LNCAP (cell line): ENCODE measurements around the gene RBM39.

ENCODE experiments used
- CTCF ChIP-seq: fragments of 450-650 bp; IDR thresholded peaks from 2 replicates; pipeline ENCODE4 v1.5.1; 2017; ENCODE audit warnings: mild to moderate bottlenecking

RBM39 gene

DNA sequence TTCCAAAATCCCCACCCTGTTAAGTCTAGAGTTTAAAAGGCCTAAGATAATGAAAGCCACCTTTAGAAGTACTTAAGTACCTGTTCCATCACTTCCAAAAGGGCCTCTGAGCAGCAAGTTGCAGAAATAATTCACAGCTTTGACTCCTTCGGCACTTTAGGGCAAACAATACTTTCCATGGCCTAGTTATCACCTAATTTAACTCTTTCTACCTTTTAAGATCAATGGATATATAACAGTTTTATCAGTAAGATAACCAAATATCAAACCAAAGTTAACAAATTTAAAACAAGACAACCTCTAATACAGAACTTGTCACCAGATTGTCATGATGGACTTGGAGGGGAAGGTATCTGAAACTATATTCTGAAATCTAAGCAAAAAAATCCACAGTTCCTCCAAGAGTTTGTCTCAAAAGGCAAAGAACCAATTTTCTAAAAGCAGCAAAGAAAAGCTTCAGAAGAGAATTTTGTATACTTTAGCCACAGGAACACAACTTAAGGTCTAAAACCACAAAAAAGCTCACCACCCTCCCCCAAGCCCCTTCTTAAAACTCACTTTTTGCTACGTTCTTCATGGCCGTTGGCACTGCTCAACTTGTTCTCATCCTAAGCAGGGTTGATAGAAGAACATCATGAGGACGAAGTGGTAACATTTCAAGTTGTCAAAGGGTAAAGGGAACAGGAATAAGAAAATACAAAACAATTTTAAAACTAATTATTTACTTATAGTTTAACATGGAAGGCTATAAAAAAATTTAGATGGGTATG lies 3.5 kb downstream of the RBM39 start:
- TF ChIP-seq CTCF, result no peak

- no peak for TF ChIP-seq CTCF
Observed at GRCh38 chr20:35737865-35738333, 4.2 kb downstream of the RBM39 start.

DNA sequence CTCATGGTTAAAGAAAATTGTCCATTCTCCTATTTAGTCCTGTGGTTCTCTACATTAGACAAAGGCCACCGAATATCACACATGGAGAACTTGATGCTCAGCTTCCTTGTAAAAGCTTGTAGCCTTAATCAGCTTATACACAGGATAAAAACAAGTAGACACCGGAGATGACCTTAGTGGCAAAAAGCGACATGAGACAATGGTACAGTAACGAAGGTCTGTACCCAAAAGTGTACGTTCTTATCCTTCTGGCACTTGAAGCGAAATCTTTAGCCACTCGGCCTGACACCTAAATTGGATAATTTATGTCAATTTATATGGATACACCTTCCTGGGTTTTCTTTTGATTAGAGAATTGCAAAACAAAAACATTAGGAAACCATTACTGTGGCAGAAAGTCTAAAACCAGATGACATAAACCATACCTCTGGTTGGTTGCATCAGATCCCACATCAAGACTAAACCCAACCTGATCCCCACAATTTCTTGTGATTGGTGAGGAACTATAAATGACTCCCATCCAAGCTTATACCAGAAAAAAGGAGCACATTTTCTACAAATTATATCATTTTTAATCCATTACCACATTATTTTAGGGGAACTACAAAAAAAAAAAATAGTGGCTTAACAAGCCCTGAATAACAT lies 6.1 kb downstream of the RBM39 start:
- TF ChIP-seq CTCF, result no peak

DNA sequence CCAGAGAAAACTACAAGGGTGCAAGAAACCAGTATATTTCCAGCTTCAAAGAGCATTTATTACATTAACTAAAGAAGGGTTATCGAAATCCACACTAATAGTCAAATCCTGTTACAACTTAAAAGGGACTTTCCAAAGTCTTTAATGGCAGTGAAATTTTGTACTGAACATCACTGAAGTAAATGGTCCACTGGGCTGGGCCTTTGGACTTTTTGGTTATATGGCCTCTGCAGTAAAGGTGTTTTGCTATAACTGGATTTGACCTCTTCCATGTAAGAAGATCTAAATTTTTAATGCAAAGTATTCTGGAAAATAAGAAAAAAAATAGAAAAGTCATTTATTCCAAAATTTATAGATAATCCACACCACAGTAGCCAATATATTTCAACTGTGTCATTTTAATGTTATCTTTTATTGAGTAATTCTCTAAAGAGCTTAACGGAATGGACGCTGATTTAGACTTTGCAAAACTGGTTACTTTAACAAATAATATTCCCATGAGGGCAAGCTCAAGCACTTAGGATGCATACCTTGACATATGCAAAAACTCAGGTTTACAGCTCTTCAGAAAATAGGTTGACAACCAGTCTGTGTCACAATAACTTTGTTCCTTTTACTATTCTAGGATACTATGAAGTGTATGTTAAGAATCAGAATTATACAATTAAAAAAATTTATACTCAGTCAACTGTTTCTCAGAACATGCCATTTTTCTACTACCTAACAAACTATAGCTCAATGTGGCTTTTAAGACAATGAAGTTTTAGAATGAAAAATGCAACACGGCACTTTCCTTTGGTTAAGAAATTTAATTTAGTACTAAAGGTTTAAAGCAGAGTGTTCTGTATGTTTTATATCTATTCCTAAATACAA lies 7.0 kb downstream of the RBM39 start:
- TF ChIP-seq CTCF, result no peak

DNA sequence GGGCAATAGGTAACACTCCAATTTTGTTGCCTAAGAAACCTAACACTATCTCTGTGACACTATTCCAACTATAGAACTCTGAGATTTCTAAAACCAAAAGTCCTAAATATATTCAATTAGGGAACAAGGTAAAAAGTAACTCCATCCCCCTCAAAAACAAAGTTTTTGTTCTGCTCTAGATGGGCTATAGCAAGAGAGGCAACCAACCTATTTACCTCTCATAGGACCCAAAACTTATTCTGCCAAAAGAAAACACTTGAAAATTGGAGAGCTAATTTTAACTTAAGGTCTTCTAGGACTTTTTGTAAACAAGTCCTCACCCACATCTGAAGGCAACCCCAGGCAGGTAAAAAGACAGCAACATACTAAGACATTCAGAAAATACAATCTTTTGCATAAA lies 7.7 kb downstream of the RBM39 start:
- TF ChIP-seq CTCF, result no peak

DNA sequence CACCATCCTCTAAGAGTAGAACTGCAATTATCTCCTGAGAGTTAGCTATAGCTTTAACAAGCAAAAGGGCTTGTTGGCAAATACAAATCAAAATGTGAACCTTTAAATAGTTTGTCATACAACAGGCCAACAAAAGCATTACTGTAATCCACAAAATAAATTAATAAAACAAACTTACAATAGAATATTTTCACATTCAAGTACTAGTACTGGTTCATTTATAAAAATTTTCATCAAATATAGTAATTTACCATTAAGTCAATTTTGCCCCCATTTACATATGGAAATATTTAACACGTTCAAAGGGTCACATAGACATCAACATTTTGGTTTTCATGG lies 9.4 kb downstream of the RBM39 start:
- no peak for TF ChIP-seq CTCF

DNA sequence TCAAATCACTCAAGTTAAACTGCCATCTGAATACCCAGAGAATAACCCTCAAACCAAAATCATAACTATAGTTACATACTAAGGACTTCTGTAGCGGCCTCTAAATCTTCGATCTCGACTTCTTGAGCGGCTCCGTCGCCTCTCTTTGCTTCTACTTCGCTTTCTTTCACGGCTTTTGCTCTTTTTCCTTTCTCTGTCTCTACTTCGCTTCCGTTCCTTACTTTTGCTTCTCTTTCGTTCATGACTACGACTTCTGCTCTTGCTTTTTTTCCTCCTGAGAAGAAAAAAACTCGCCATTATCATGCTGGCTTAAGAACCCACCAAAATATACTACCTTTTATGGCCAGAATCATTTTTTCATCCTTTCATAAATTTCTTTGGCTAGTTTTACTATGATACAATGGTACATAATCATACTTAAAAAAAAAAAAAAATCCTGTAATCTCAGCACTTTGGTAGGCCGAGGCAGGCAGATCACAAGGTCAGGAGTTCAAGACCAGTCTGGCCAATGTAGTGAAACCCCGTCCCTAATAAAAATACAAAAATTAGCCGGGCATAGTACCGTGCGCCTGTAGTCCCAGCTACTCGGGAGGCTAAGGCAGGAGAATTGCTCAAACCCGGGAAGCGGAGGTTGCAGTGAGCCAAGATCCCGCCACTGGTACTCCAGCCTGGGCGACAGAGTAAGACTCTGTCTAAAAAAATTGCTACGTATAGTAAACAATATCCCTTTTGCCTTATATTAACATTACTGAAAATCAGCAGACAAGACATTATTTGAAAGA lies 10.0 kb downstream of the RBM39 start:
- TF ChIP-seq CTCF, result no peak
